DOHH2 (cell line): ENCODE measurements around the gene TMEM87B.

ENCODE experiments used
- EZH2phosphoT487 ChIP-seq: fragments of 200-600 bp; sonication (generic); IDR thresholded peaks from 2 replicates; pipeline ENCODE4 v1.6.1; 2017; ENCODE audit warnings: borderline replicate concordance, mild to moderate bottlenecking, antibody characterized with exemption, low read length, moderate library complexity, mixed read lengths
- TF ChIP-seq, protein P1 (sequence below): fragments of 200-600 bp; sonication (generic); IDR thresholded peaks from one replicate; pipeline ENCODE4 v1.5.1; 2014; ENCODE audit warnings: antibody characterized with exemption, mild to moderate bottlenecking, low read depth, low read length; ENCODE audit not compliant: poor library complexity, severe bottlenecking

GRCh38 chr2:112050316-112050715, 4.8 kb upstream of the TMEM87B start:
- TF ChIP-seq, protein P1, sequence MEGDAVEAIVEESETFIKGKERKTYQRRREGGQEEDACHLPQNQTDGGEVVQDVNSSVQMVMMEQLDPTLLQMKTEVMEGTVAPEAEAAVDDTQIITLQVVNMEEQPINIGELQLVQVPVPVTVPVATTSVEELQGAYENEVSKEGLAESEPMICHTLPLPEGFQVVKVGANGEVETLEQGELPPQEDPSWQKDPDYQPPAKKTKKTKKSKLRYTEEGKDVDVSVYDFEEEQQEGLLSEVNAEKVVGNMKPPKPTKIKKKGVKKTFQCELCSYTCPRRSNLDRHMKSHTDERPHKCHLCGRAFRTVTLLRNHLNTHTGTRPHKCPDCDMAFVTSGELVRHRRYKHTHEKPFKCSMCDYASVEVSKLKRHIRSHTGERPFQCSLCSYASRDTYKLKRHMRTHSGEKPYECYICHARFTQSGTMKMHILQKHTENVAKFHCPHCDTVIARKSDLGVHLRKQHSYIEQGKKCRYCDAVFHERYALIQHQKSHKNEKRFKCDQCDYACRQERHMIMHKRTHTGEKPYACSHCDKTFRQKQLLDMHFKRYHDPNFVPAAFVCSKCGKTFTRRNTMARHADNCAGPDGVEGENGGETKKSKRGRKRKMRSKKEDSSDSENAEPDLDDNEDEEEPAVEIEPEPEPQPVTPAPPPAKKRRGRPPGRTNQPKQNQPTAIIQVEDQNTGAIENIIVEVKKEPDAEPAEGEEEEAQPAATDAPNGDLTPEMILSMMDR = no peak
- no peak for TF ChIP-seq EZH2phosphoT487
